Right lobe of liver (tissue), 4 donors: Measurements from ENCODE around the gene FILIP1.

Experiments
- POLR2A ChIP-seq: fragments of 450-650 bp; IDR thresholded peaks from one replicate; pipeline ENCODE4 v1.6.1; 2017; ENCODE audit warnings: antibody characterized with exemption, mild to moderate bottlenecking
- TF ChIP-seq, protein P1 (sequence below), 4 donors: fragments of 200-600 bp in 3 of 4; fragments of 450-650 bp in 1 of 4; IDR thresholded peaks; one replicate each; pipeline versions ENCODE4 v1.5.1 to v1.8.0; 2016 to 2022; ENCODE audit warnings: antibody characterized with exemption in 4 of 4, mild to moderate bottlenecking in 2 of 4
- donor health status: DM: no; HTN: no; CAD: no.
- donor health status: DM: no; HTN: no; CAD: no.
- donor health status: DM: no; HTN: yes; CAD: no.

- no peak for TF ChIP-seq POLR2A
- TF ChIP-seq, protein P1, sequence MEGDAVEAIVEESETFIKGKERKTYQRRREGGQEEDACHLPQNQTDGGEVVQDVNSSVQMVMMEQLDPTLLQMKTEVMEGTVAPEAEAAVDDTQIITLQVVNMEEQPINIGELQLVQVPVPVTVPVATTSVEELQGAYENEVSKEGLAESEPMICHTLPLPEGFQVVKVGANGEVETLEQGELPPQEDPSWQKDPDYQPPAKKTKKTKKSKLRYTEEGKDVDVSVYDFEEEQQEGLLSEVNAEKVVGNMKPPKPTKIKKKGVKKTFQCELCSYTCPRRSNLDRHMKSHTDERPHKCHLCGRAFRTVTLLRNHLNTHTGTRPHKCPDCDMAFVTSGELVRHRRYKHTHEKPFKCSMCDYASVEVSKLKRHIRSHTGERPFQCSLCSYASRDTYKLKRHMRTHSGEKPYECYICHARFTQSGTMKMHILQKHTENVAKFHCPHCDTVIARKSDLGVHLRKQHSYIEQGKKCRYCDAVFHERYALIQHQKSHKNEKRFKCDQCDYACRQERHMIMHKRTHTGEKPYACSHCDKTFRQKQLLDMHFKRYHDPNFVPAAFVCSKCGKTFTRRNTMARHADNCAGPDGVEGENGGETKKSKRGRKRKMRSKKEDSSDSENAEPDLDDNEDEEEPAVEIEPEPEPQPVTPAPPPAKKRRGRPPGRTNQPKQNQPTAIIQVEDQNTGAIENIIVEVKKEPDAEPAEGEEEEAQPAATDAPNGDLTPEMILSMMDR (IDR thresholded peaks at IDR 0.05): no peak
These were observed 191.3 kb downstream of the FILIP1 start for GRCh38 chr6:75302280-75302679.
